ENCODE measurements around the gene NUP88.

DNA sequence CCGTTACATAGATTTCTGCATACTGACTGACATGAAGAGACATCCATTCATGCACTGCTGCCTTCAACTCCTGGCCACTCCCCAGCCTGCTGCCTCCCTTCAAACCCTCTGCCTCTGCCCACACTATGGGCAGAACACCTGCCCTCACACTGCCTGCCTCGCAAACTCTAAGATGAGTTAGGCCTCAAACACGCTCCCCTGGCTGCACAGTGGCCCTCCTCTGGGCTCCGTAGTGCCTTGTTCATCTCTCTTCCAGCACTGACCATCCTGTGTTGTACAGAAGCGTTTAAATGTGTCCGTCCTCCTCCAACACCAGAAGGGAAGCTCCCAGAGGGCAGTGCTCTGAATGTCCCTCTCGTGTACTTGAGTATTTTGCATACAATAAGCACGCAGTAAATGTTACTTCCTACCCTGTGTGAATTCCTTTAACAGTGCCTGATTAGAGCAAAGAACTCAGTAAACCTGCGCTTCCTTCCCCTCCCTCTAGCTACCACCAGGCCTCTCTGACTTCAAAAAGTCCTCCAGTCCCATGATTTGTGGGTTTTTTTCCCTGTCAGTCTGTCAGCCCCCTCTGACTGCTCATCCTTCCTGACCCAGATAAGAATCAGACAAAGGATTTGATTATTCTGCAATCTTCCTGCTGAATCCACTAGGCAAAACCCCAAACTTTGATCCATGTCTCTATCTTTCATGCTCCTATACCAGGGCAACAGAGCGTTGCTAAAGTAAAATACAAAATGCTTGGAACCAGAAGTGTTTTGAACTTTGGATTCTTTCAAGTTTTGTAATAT lies 45.5 kb upstream of the NUP88 start:
- TF ChIP-seq YY1 (IDR thresholded peaks at IDR 0.05; ENCODE audit: insufficient read depth, insufficient read length) (no peak), ZNF274 (IDR thresholded peaks at IDR 0.05; ENCODE audit: low read depth, low read length) (no peak), SUZ12 (IDR thresholded peaks at IDR 0.05; ENCODE audit: extremely low read depth, insufficient read depth, insufficient read length) (no peak)
